HS-27A (cell line): ENCODE data around the gene FUBP3.
A peak's percentile ranks its signal among the peaks of the same experiment; 100 is the strongest.

Experiments used
- DNase-seq: peaks from one replicate; pipeline ENCODE4 v3.0.0-alpha.2; 2012; ENCODE audit warnings: low read depth, missing footprints

Gene FUBP3, protein sequence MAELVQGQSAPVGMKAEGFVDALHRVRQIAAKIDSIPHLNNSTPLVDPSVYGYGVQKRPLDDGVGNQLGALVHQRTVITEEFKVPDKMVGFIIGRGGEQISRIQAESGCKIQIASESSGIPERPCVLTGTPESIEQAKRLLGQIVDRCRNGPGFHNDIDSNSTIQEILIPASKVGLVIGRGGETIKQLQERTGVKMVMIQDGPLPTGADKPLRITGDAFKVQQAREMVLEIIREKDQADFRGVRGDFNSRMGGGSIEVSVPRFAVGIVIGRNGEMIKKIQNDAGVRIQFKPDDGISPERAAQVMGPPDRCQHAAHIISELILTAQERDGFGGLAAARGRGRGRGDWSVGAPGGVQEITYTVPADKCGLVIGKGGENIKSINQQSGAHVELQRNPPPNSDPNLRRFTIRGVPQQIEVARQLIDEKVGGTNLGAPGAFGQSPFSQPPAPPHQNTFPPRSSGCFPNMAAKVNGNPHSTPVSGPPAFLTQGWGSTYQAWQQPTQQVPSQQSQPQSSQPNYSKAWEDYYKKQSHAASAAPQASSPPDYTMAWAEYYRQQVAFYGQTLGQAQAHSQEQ

DNA sequence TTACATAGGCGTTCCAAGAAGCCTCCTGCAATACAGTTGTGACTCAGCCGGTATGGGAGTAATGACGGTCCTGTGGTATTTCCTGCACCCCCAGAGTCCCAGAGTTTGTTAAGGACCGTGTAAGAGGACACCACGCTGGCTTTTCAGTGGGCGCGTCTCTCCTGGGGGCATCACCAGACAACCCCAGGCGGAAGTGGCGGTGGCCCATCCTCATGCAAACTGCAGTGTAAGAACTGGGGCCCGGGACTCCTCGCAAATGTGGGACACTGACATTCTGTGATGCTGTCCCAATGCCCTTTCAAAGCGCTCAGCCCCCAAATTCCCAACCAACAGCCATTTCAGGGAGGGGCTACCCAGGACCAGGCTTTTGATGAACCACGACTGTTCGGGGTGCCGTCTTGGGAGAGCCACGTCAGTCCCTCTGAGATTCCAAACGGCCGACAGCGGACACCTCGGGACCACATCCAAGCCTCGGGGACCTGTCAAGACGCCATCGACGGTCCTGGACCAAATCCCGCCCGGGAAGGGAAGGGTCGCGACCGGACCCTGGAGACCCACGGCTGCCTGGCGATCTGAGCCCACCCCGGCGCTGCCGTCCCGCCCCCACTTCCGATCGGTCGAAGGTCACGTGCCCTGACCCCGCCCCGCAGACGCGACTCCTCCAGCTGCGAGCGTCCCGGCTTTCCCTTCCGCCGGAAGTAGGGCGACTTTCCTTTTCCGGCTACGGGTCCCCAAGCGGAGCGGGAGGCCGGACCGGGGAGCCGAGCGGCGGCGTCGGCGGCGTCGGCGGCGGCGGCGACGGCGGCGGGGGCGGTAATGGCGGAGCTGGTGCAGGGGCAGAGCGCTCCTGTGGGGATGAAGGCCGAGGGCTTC lies at the start of gene FUBP3:
Gene FUBP3, plus strand, starts transcription at position 713 of the 873 bp plus-strand sequence. Its CDS starts 104 bp downstream, at position 817.
- peak; percentile 79 for DNase-seq

DNA sequence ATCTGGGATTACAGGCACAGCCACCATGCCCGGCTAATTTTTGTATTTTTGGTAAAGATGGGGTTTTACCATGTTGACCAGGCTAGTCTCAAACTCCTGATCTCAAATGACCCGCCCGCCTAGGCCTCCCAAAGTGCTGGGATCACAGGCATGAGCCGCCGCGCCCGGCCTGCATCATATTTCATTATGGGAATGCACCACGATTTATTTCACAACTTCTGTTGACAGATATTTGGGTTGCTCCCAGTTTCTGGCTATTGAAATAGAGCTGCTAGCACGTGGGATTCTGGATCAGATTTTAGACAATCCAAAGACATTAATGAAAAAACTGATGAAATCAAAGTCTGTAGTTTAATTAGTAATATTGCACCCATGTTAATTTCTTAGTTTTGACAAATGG lies 48.4 kb upstream of the FUBP3 start:
- no peak for DNase-seq

DNA sequence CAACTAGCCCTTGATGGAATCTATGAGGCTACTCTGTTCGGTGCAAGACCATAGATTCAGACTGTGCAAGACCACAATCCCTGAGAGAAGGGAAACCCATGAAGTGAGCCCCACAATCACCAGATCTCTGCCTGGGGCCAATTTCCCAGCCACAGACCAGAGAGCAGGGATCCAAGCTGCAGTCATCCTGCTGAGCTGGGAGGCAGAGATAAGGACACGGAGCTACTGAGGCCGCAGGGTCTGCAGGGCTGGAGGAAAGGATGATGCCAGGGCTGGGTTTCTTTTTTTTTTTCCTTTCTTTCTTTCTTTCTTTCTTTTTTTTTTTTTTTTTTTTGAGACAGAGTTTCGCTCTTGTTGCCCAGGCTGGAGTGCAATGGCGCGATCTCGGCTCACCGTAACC lies 47.7 kb upstream of the FUBP3 start:
- no peak for DNase-seq

DNA sequence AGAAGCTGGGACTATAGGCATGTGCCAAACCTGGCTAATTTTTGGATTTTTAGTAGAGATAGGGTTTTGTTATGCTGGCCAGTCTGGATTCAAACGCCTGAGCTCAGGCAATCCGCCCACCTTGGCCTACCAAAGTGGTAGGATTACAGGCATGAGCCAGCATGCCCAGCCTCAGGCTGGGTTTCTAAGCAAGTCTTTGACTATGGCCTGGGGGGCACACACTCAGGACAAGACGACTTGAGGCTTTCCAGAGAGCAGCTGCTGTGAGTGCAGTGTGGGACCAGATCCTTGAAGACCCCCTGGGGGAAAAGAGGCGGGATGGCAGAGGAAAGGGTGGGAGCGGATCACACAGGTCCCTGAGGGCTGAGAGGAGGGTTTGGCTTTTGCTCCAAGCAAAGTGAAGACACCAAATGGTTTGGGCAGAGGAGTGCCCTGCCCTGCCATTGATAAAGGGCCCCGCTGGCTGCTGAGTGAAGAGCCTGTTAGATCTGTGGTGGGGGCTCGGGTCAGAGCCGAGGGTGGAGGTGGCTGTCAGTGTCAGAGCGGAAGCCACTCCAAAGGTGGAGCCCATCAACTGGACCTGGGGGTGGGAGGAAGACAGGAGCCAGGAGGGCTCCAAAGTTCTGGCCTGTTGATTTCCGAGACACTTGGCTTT lies 46.8 kb upstream of the FUBP3 start:
- DNase-seq: no peak

DNA sequence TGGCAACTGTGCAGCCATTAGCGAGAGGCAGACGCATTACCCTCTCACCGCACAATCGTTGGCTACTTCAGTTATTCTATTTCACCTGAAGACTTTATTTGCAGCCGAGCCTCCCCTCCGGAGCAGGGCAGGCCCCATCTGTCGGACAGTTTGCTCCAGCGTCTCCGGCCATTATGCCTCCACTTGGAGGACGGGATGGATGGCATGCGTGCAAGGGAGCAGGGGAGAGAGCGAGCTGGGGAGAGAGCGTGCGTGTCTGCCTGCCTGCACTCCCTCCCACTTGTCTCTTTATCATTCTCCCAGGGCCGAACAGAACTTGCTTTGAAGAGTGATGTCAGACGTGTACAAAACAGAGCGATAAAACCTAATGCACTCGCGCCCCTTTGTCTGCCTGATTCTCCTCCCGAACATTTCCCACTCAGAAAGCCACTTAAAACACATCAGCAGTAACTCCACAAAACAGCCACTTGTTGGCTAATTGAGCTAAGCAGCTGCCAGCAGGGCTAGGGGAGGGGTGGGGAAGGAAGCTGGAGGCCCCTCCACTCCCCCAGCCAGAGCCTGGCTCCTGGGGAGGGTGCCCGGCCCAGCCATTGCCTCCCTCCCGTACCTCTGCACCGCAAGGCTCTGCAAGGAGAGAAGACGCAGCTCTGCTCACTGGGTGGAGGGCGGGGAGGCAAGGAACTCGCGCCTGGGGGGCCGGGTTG lies 43.4 kb upstream of the FUBP3 start:
- no peak for DNase-seq

DNA sequence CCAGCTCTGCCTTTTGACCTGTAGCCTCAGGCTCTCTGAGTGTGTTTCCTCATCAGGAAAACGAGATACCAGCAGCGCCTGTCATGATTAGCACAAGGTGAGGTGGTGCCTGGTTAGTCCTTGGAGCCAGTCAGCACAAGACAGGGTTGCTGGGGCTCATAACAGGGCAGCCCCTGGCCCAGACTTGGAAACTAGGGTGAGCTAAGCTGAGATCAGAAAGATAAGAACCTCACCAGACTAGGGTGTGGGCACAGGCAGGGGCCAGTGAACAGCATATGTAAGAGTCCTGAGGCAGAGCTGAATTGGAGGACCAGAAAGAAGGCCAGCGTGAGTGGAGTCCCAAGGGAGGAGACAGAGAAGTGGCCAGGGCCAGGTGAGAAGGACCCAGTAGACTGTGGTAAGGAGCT lies 42.7 kb upstream of the FUBP3 start:
- no peak for DNase-seq

DNA sequence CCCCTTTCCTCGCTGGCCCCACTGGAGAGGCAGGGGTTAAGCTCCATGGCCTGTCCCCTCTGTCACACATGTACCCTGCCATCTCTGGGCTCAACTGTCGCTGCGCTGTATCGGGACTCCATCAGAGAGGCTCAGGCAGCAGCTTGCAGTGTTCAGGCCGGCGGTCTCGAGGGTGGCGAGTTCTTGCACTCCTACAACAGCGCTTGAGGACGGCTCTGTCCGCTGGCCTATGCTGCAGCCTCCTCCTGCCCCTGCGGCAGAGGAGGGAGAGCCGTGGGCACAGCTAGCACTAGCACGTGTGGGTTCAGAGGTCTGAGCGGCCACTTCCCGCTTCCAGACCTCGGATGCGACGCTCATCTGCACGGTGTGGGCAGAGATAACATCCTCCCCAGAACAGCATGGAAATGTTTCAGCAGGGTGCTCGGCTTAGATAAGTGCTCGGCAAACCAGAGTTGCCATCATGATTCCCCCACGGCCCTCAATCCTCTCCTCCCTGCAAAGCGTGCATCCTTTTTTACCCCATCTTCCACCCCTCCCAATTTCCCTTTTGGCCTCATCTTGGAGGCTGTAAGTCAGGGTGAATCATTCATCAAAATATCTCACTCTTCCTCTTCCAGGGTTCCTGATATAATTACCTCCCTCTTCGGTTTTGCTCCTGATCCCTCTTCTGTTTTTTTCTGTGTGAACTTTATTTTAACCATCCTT lies 41.9 kb upstream of the FUBP3 start:
- no peak for DNase-seq

DNA sequence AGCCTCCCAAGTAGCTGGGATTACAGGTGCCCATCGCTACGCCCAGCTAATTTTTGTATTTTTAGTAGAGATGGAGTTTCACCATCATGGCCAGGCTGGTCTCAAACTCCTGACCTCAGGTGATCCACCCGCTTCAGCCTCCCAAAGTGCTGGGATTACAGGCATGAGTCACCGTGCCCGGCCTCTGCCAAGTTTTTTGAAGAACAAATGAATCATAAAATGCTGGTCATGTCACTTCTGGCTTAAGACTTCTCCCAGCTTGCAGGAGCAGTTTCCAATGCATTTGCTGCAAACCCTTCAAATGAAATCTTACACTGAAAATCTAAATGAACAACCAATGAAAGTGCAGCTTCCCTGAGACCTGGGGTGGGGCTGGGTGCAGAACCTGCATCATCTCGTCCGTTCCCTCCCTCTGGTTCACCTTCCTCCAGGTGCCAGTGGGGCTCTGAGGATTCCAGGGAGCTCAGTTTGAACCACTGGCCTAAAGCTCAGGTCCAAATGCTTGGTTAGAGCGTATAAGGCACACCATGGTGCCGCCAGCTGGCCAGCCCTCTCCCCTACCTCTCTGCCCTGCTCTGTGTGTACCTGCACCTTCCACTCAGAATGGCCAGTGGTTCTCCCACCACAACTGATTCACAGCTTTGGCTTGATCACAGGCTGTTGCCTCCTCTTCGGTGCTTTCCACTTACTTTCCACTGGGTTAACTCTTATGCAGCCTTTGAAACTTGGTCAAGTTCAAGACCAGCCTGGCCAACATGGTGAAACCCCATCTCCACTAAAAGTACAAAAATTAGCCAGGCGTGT lies 39.8 kb upstream of the FUBP3 start:
- peak; percentile 41 for DNase-seq

DNA sequence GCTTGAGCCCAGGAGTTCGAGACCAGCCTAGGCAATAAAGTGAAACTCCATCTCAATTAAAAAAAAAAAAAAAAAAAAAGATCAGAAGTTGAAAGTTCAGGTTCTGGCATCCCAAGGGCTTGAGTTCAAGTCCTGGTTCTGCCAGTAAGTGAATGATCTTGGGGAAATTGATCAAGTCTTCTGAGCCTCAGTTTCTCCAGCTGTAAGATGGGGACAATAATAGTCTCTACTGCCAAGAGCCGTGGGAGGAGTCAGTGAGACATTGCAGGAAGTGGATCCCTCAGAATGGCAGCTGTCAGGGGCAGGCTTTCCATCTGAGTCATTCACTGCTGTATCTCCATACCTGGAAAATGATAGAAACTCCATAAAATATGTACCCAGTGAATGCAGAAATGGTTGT lies 37.8 kb upstream of the FUBP3 start:
- no peak for DNase-seq

DNA sequence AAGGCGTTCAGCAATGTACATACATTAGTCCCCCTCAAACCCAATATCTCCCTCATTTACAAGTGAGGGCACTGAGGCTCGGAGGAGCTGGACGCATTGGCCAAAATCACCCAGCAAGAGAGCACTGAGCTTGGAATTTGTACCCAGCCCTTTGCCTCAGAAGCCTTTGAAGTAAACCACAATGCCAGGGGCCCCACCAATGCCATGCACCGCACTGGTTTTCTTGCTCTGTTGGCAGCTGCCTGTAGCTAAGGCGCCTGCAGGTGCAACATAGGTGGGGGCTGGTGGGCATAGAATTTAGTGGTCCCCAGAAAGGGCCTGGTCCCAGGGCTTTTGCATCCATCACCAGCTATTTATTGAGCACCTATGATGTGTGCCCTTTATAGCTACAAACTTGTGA lies 37.3 kb upstream of the FUBP3 start:
- DNase-seq: no peak

DNA sequence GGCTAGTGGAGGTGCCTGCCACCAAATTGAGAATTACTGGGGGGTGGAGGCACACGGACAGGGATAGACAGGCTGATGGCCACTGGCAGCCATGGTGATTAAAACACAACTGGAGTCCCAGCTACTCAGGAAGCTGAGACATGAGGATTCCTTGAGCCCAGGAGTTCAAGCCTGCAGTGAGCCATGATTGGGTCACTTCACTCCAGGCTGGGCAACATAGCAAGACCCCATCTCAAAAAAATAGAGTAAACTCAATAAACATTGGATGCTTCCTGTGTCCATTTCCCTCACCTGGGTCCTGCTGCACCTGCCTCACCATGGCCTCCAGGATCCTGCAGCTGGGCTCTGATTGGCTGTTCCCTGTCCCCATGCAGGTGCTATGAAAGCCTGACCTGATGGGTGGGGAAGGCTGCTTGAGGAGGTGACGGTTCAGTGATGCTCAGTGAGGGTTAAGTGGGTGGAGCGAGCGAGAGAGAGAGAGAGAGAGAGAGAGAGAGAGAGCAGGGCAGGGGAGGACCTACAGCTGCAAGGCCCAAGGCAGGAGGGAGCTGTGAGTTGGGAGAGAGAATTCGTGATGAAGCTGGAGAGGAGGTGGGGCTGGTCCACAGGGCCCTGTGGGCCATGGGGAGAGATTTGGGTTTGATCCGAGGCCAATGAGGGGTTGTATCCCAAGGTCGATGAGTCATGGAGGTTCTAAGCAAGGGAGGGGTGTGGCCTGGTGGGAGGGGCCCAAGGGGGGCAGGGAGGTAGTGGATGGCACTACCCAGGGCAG lies 36.7 kb upstream of the FUBP3 start:
- DNase-seq: peak; percentile 22

DNA sequence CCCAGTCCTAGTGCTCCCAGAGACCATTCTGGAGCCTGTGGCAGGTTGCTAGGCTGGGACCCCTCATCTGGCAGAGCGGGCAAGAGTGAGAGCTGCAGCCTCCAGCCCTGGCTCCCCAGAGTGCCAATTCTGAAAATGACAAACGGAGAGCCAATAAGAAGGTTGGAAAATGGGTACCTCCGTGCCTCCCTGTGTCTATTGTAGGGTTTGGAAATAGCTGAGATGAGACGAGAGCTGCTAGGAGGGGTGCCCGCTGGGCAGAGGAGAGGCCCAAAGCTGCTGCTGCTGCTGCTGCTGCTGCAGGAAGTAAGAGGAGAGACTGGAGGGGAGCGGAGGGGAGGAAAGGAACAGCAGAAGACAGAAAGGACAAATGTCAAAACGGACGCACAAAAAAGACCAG lies 36.0 kb upstream of the FUBP3 start:
- DNase-seq: no peak

DNA sequence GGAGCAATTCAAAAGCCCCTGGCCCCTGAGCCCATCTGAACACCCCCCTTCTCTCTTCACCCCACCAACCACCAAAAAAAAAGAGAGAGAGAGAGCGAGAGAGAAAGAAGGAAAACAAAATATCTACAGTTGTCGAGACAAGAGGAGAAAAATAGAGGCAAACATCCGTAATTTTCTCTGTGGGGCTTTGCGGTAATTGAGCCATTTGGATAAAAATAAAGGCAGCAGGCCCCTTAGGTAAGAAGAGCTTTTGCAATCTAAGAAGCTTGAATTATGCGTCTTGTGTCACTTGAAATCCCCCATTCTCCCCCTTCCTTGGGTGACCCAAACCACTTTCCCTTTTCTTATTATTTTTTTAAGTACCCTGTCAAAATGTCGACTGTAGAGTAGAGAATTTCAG lies 35.5 kb upstream of the FUBP3 start:
- DNase-seq: no peak

DNA sequence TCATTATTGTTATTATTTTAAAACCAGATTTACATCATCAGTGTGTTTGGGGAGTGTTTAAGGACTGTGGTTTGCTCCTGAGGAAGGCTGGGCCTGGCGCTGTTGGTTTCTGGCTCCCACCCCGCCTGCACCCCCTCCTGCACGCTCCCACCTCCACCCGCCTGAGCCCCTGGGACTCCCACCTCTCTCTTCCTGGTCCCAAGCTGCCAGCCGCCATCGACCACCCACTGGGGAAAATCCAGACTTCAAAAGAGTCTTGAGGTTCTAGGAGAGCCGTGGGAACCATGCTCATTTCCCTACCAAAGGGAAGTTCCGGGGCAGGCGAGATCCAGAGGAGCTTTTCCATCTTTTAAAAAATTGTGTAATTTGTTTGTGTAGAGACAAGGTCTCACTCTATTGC lies 35.0 kb upstream of the FUBP3 start:
- no peak for DNase-seq

DNA sequence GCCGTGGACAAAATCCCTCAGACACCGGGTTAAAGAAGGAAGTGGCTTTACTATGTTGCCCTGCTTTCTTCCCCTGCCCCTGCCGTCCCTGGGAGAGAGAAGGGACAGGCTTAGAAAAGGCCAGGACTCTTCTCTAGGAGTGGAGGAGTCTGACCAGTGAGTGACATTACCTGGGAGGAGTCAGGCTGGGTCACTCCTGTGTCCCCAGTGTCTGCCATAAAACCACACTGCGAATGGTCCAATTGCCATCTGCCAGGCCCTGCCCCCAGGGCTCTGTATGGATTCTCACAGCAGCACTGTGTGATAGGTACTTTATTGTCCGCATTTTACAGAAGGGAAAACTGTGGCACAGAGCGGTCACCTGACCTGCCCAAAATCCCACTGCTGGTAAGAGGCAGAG lies 31.3 kb upstream of the FUBP3 start:
- no peak for DNase-seq

DNA sequence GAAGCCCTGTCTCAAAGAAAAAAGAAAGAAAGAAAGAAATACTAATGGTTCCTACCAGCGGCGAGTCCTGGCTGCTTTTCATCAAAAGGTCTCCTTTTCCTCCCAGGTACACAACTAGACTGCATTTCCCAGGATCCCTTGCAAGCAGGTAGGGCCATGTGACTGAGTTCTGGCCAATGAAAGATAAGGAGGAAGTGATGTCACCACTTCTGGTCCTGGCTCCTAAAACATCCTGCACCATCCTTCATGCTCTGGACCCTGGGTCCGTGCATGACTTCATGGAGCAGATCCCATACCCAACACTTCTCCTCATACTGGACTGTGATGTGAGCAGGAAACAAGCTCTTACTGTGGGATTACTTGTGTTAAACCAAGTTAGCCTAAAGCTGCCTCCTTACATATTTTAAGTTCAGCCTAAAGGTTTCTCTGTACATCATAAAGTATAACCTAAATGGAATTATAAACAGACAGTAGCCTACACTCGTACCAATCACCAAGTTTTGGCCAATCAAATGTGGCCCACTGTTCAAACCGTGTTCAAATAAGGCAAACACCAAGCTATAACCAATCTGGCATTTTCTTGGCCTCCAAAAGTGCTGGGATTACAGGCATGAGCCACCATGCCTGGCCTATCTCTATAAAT lies 30.2 kb upstream of the FUBP3 start:
- no peak for DNase-seq

DNA sequence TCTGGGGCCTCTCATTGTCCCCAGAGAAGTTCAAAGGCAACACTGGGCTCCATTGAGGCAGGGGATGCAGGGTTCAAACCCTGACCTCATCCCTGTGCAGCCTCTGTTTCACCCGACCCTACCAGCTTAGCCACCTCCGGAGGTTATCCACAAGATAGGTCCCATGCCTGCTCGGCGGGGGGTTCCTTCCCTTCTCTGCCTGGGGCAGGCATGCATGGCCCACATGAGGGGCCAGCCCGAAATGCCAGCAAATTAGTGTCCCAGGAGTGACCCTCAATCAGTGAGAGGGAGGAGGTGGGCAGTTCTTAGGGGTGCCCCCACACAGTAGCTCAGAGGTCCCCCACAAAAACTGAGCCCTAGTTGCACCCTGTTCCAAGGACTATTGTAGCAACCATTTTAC lies 24.8 kb upstream of the FUBP3 start:
- DNase-seq: no peak

DNA sequence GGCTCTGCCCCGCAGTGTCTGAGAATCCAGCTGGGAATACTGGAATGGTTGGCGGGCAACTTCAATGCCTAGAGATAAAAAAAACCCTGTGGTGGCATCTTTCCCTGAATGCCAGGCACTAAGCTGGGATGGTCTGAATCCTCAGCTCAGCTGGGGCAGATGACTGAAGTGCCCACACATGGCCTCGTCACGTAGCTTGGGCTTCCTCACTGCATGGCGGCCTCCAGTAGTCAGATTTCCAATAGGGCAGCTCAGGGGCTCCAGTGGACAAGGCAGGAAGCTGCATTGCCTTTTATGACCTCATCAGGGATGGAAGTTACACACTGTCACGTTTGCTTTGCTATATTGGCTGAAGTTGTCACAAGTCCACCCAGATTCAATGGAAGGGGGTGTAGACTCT lies 24.3 kb upstream of the FUBP3 start:
- no peak for DNase-seq

DNA sequence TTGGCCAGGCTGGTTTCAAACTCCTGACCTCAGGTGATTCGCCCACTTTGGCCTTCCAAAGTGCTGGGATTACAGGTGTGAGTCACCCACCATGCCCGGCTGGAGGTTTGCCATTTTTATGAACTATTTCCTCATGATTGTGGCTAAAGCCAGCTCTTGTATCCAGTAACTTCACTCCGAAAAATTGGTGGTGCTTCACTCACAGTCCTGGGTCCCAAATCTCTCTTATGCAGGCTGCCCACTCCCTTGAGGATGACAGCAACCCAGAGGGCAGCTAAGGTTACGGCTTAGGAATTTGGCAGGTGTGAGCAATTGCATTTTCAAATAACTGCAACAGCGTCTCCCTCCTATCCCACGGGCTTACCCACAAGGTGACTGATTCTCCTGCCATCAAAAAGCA lies 23.4 kb upstream of the FUBP3 start:
- DNase-seq: no peak
